Measurements from ENCODE around the gene HIPK2. TPM values are rescaled to one million over a fixed set of nuclear protein-coding genes. Genes with fewer than 3 reads are reported as not detected.

HIPK2 gene
- total RNA-seq, 1 donor, result 12.7 TPM

DNA sequence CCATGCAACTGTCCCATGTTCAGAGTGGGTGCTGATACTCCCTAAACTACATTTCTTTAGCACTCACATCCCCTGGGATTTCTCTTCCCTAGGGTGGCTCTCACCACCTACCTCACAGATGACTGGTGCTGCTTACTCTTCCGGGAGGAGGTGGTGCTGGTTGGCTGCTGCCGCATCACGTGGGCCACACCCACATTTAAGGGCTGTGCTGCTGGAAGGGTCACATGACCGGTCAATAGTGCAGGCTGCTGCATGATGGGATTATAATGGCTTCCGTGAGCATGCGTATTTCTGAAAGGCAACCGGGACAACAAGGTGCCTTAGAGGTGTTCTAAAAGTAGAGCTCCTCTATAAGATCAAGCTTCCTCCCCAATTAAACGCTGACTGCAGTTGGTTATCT, 177.5 kb downstream of the HIPK2 start:
- Histone ChIP-seq H3K36me3 (ENCODE audit: insufficient read depth, low read length) (peaks cover 79% of the 10 kb centered on the region), H3K9me3 (ENCODE audit: low read depth, low read length) (no peaks in the 10 kb centered on the region), H3K27ac (ENCODE audit: low read depth, low read length) (no peak overlapping the region), H3K4me2 (ENCODE audit: insufficient read depth, low read length) (no peak overlapping the region), H2AFZ (ENCODE audit: low read length) (no peak overlapping the region), H3K4me1 (ENCODE audit: insufficient read depth, low read length) (no peaks in the 10 kb centered on the region), H3K79me2 (ENCODE audit: insufficient read depth, low read length) (no peaks in the 10 kb centered on the region), H3K4me3 (ENCODE audit: insufficient read depth, low read length) (no peak overlapping the region), H4K20me1 (ENCODE audit: insufficient read depth, low read length) (no peaks in the 10 kb centered on the region), H3K27me3 (ENCODE audit: insufficient read depth, low read length) (no peaks in the 10 kb centered on the region)
- TF ChIP-seq, protein P1, sequence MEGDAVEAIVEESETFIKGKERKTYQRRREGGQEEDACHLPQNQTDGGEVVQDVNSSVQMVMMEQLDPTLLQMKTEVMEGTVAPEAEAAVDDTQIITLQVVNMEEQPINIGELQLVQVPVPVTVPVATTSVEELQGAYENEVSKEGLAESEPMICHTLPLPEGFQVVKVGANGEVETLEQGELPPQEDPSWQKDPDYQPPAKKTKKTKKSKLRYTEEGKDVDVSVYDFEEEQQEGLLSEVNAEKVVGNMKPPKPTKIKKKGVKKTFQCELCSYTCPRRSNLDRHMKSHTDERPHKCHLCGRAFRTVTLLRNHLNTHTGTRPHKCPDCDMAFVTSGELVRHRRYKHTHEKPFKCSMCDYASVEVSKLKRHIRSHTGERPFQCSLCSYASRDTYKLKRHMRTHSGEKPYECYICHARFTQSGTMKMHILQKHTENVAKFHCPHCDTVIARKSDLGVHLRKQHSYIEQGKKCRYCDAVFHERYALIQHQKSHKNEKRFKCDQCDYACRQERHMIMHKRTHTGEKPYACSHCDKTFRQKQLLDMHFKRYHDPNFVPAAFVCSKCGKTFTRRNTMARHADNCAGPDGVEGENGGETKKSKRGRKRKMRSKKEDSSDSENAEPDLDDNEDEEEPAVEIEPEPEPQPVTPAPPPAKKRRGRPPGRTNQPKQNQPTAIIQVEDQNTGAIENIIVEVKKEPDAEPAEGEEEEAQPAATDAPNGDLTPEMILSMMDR (IDR thresholded peaks at IDR 0.05; ENCODE audit: extremely low read depth, low read depth, low read length), result no peak
- no peak for DNase-seq (ENCODE audit: insufficient read length, low spot score, missing footprints)

DNA sequence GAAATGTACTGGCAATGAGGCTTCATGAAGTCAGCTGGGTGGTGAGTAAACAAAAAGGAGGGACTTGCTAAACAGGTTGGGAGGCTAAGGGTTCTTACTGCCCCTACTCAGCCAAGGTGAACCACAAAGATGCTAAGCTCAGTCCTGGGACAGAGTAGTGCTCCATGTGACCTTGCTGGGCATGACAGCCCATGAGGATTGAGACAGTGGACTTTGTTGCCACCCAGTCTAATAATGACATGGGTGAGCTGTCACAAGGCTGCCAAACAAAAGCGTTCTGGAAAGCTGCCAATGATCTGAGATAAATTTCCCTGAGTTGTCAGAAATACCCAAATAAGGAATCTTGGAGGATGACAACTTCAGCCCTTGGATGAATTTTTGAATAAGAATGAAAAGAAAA, 179.2 kb downstream of the HIPK2 start:
- Histone ChIP-seq H3K36me3 (ENCODE audit: insufficient read depth, low read length) (peaks cover 90% of the 10 kb centered on the region), H3K4me3 (ENCODE audit: insufficient read depth, low read length) (no peak overlapping the region), H2AFZ (ENCODE audit: low read length) (no peak overlapping the region), H3K79me2 (ENCODE audit: insufficient read depth, low read length) (no peaks in the 10 kb centered on the region), H3K9me3 (ENCODE audit: low read depth, low read length) (no peaks in the 10 kb centered on the region), H3K27ac (ENCODE audit: low read depth, low read length) (no peak overlapping the region), H4K20me1 (ENCODE audit: insufficient read depth, low read length) (no peaks in the 10 kb centered on the region), H3K4me2 (ENCODE audit: insufficient read depth, low read length) (no peak overlapping the region), H3K4me1 (ENCODE audit: insufficient read depth, low read length) (no peaks in the 10 kb centered on the region), H3K27me3 (ENCODE audit: insufficient read depth, low read length) (no peaks in the 10 kb centered on the region)
- TF ChIP-seq, protein P1 (IDR thresholded peaks at IDR 0.05; ENCODE audit: extremely low read depth, low read depth, low read length), result no peak
- no peak for DNase-seq (ENCODE audit: insufficient read length, low spot score, missing footprints)

DNA sequence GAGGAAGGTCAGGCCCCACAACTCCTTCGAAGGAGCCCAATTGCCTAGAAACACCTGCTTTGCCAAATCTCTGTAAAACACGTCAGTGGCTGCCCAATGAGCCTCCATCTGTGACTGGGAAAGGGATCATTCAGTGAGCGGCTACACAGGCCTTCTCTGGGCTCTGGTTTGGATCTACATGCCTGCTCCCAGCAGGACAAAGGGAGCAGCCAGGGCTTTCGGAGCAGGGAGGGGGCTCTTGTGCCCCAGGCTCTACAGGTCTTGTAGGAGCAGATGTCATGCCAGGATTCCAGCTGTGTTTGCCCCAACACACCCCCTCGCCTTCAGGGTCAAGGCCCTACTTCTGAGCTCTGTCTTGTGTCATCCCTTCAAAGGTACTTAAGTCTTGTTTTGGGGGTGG, 180.8 kb downstream of the HIPK2 start:
- TF ChIP-seq, protein P1 (IDR thresholded peaks at IDR 0.05; ENCODE audit: extremely low read depth, low read depth, low read length), result no peak
- Histone ChIP-seq H3K27ac (ENCODE audit: low read depth, low read length) (no peak overlapping the region), H3K27me3 (ENCODE audit: insufficient read depth, low read length) (no peaks in the 10 kb centered on the region), H3K36me3 (ENCODE audit: insufficient read depth, low read length) (peaks cover 93% of the 10 kb centered on the region), H4K20me1 (ENCODE audit: insufficient read depth, low read length) (no peaks in the 10 kb centered on the region), H2AFZ (ENCODE audit: low read length) (no peak overlapping the region), H3K4me1 (ENCODE audit: insufficient read depth, low read length) (no peaks in the 10 kb centered on the region), H3K79me2 (ENCODE audit: insufficient read depth, low read length) (no peaks in the 10 kb centered on the region), H3K9me3 (ENCODE audit: low read depth, low read length) (no peaks in the 10 kb centered on the region), H3K4me2 (ENCODE audit: insufficient read depth, low read length) (no peak overlapping the region), H3K4me3 (ENCODE audit: insufficient read depth, low read length) (no peak overlapping the region)
- no peak for DNase-seq (ENCODE audit: insufficient read length, low spot score, missing footprints)

DNA sequence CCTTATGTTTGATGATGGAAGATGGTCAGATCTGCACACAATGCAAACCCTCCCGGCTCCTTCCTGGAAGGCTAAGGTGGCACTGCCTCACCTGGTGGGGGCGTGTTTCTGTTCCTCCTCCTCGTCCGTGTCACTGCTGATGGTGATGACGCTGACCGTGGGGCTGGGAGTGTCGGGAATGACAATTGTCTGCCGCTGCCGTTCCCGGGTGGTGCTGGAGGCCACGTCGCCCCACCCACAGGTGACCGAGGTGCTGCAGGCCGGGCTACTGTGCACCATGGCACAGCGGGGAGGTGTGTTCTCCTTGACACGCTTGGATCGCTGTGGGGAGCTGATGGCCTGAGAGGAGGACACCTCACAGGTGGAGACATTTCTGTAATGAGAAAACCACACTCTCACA, 181.2 kb downstream of the HIPK2 start:
- no peaks in the 10 kb centered on the region for H3K79me2 ChIP-seq (ENCODE audit: insufficient read depth, low read length)
- no peak for DNase-seq (ENCODE audit: insufficient read length, low spot score, missing footprints)
- H3K4me2 ChIP-seq (ENCODE audit: insufficient read depth, low read length), result no peak overlapping the region
- no peaks in the 10 kb centered on the region for H4K20me1 ChIP-seq (ENCODE audit: insufficient read depth, low read length)
- no peak overlapping the region for H2AFZ ChIP-seq (ENCODE audit: low read length)
- TF ChIP-seq, protein P1 (IDR thresholded peaks at IDR 0.05; ENCODE audit: extremely low read depth, low read depth, low read length), result no peak
- H3K4me1 ChIP-seq (ENCODE audit: insufficient read depth, low read length), result no peaks in the 10 kb centered on the region
- no peak overlapping the region for H3K27ac ChIP-seq (ENCODE audit: low read depth, low read length)
- H3K27me3 ChIP-seq (ENCODE audit: insufficient read depth, low read length), result no peaks in the 10 kb centered on the region
- peaks cover 95% of the 10 kb centered on the region for H3K36me3 ChIP-seq (ENCODE audit: insufficient read depth, low read length)
- no peaks in the 10 kb centered on the region for H3K9me3 ChIP-seq (ENCODE audit: low read depth, low read length)
- H3K4me3 ChIP-seq (ENCODE audit: insufficient read depth, low read length), result no peak overlapping the region
